Measurements from ENCODE around the gene ITGB6. TPM values are rescaled to one million over a fixed set of nuclear protein-coding genes. Genes with fewer than 3 reads are reported as not detected.

Gene ITGB6
- total and polyA plus RNA-seq, 2 of the 4 experiments (the other 2 are of a cell fraction) = under 0.01 TPM; not detected in 1

DNA sequence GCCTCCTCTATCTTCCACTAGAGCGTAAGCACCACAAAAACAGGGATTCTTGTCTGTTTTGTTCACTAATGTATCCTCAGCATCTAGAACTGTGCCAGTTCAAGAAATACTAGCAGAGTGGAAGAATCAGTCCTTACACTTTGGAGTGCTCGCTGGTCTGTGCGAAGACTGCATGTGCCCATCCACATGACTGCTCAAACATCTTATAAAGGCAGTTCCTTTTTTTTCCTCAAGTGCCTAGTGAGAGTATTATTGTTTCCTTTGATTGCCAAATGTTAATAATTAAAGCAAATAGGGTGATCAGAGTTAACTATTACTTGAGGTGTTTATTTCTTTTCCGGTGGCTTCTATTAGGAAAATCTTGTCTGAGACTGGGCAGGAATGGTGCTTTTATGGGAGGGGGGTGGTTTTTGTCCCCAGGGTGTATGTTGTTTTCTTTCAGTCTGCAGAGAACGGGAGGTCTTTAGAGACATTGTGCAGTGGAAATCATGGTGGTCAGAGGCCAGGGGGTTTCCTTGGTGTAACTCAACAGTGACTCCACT, 45.6 kb upstream of the ITGB6 start:
- ATAC-seq (ENCODE audit: low read depth) = no peak

More for the DNA sequence above, 45.6 kb upstream of the ITGB6 start:
- peak overlapping the region; percentile 16; the same call in 1 of the 2 replicates for H2BK20ac ChIP-seq (ENCODE audit: low read depth, low read length)
- WGBS, 2 experiments (ENCODE audit: extremely low coverage in 2 of 2, insufficient read length in 1 of 2) = 89% methylated on average over 1 of the region's 5 CpGs; no CpG with 5 or more reads in 1 of the 2 experiments
- BruUV-seq (replicated peaks) = no TSS peak
- no peaks in the 10 kb centered on the region; the same call in 1 of the 2 replicates for H3K9me1 ChIP-seq (ENCODE audit: insufficient read depth, low read length)
- ChIA-PET POLR2A (ENCODE audit: unreplicated experiment) (interaction anchor here (0.7 kb wide), 1 partner anchor 26 kb away, joined by 4 read pairs; no protein-coding TSS in a partner anchor), CTCF (no interaction called here)
- H3K23ac ChIP-seq (ENCODE audit: low read depth, low read length) = no peak overlapping the region
- DNase-seq = no peak
- no peak overlapping the region for H2BK120ac ChIP-seq (ENCODE audit: low read depth, low read length)
- H4K5ac ChIP-seq (ENCODE audit: low read depth, low read length) = no peak overlapping the region
- H3K79me1 ChIP-seq (ENCODE audit: low read depth in 1 of 2, low read length in 2 of 2) = no peaks in the 10 kb centered on the region
- H3K27me3 ChIP-seq (ENCODE audit: control insufficient read depth, insufficient read depth, low read length) = no peaks in the 10 kb centered on the region
- no peak for TF ChIP-seq RCOR1 (IDR thresholded peaks at IDR 0.05; ENCODE audit: insufficient replicate concordance, low read length)
- no peak for TF ChIP-seq RFX5 (IDR thresholded peaks at IDR 0.05; ENCODE audit: low read depth, low read length)
- no peak overlapping the region for H3K18ac ChIP-seq (ENCODE audit: low read depth, low read length)
- no peak overlapping the region for H4K8ac ChIP-seq (ENCODE audit: low read depth in 2 of 2, low read length in 2 of 2)
- in situ Hi-C loops (cut with MboI; ENCODE audit: low sequenced_read_pairs) (no loop called here), dilution Hi-C loops (cut with HindIII; ENCODE audit: low sequenced_read_pairs, unreplicated experiment) (no loop called here), intact Hi-C loops (cut with micrococcal nuclease) (no loop called here)
- H2AFZ ChIP-seq (replicated peaks; ENCODE audit: low read length, poor library complexity) = no peak overlapping the region
- H2AK9ac ChIP-seq (replicated peaks; ENCODE audit: low read depth, low read length, poor library complexity) = no peak overlapping the region
- H2BK15ac ChIP-seq (ENCODE audit: low read depth, low read length) = no peak overlapping the region
- no peaks in the 10 kb centered on the region for H3K9me3 ChIP-seq (ENCODE audit: control insufficient read depth, insufficient read depth, low read length)
- H3K56ac ChIP-seq (ENCODE audit: extremely low read depth, insufficient read depth, low read length) = no peak overlapping the region
- no peak overlapping the region for H2BK5ac ChIP-seq (ENCODE audit: low read depth, low read length, poor library complexity, severe bottlenecking)
- no peak overlapping the region for H4K91ac ChIP-seq (ENCODE audit: insufficient read depth, low read depth, low read length)
- no peak overlapping the region for H3K4ac ChIP-seq (ENCODE audit: low read depth, low read length)
- H2AK5ac ChIP-seq (ENCODE audit: low read depth, low read length) = no peak overlapping the region
- no peak overlapping the region for H3K4me3 ChIP-seq (ENCODE audit: insufficient read depth, low read depth, low read length)
- H3K27ac ChIP-seq (ENCODE audit: insufficient read depth, low read length) = no peak overlapping the region
- H3K36me3 ChIP-seq (ENCODE audit: control insufficient read depth, insufficient read depth, low read length) = no peaks in the 10 kb centered on the region
- H3K4me1 ChIP-seq (ENCODE audit: control insufficient read depth, insufficient read depth, low read length) = peaks cover 7% of the 10 kb centered on the region
- no peak overlapping the region; the same call in 1 of the 2 replicates for H3K14ac ChIP-seq (replicated peaks; ENCODE audit: low read depth, low read length)
- no peaks in the 10 kb centered on the region for H4K20me1 ChIP-seq (ENCODE audit: insufficient read depth, low read length)
- H3K4me2 ChIP-seq (ENCODE audit: low read depth, low read length) = no peak overlapping the region
- H3K9ac ChIP-seq (ENCODE audit: low read depth, low read length) = no peak overlapping the region
